H1 (cell line): ENCODE data around the gene TMPRSS2. TPM values are rescaled to one million over a fixed set of nuclear protein-coding genes. Genes with fewer than 3 reads are reported as not detected.

Experiments
- CTCF ChIA-PET: fragments of 300-600 bp; sonication (Branson Sonifier 250); formaldehyde crosslinking; loops from one replicate; lab custom pipeline; 2021; ENCODE audit not compliant: partially characterized antibody; lab: Charles Lee
- POLR2A ChIA-PET: fragments of 300-600 bp; sonication (Branson Sonifier 250); formaldehyde crosslinking; loops from one replicate; lab custom pipeline; 2021; ENCODE audit warnings: inconsistent platforms; ENCODE audit not compliant: partially characterized antibody; lab: Charles Lee
- DNase-seq, 2 experiments: peaks; one replicate each; pipeline versions ENCODE4 v3.0.0 to v3.0.0-alpha.2; 2010 to 2022; ENCODE audit warnings: low spot score in 2 of 2, low read depth in 1 of 2, mixed read lengths in 1 of 2
- FAIRE-seq: peaks from 2 replicates; lab custom pipeline; 2011; peaks lifted over from hg19 to GRCh38; lab: Jason Lieb, UNC
- H2AFZ ChIP-seq: 2 replicates; pipeline ENCODE4 v1.8.1; 2012; ENCODE audit warnings: low read length, inconsistent platforms
- H2AK5ac ChIP-seq: 2 replicates; pipeline ENCODE4 v1.6.1; 2013; ENCODE audit warnings: low read depth, low read length
- H2BK120ac ChIP-seq: replicated peaks from 2 replicates; pipeline ENCODE3; 2013; ENCODE audit warnings: low read depth, low read length, inconsistent platforms
- H2BK12ac ChIP-seq: 2 replicates; pipeline ENCODE4 v1.6.1; 2013; ENCODE audit warnings: low read depth, low read length
- H2BK15ac ChIP-seq: 2 replicates; pipeline ENCODE4 v1.6.1; 2013; ENCODE audit warnings: low read length
- H2BK20ac ChIP-seq: 2 replicates; pipeline ENCODE4 v1.6.1; 2013; ENCODE audit warnings: low read length
- H2BK5ac ChIP-seq: 2 replicates; pipeline ENCODE4 v1.6.1; 2013; ENCODE audit warnings: low read depth, low read length
- H3K14ac ChIP-seq: 2 replicates; pipeline ENCODE4 v1.6.1; 2013; ENCODE audit warnings: inconsistent platforms; ENCODE audit not compliant: insufficient read length
- H3K18ac ChIP-seq: 2 replicates; pipeline ENCODE4 v1.6.1; 2013; ENCODE audit warnings: low read length; ENCODE audit errors: extremely low read depth
- H3K23ac ChIP-seq: 2 replicates; pipeline ENCODE4 v1.6.1; 2013; ENCODE audit warnings: inconsistent platforms; ENCODE audit not compliant: insufficient read length
- H3K23me2 ChIP-seq: 2 replicates; pipeline ENCODE4 v1.6.1; 2013; ENCODE audit warnings: low read depth, low read length
- H3K27ac ChIP-seq: 2 replicates; pipeline ENCODE4 v1.6.1; 2011; ENCODE audit warnings: low read depth, low read length, inconsistent platforms
- H3K27me3 ChIP-seq, 4 experiments: replicated peaks in 1 of 4; 1 replicate in 1 of 4; 2 replicates in 3 of 4; pipeline versions ENCODE4 v1.6.1 to v1.8.1; 2011 to 2013; ENCODE audit warnings: low read length in 3 of 4, mild to moderate bottlenecking in 3 of 4, inconsistent platforms in 2 of 4, mixed read lengths in 2 of 4, moderate library complexity in 1 of 4; ENCODE audit not compliant: control insufficient read depth in 3 of 4, insufficient read depth in 3 of 4; ENCODE audit errors: extremely low read depth in 1 of 4
- H3K36me3 ChIP-seq, 4 experiments: 2 replicates each; pipeline versions ENCODE4 v1.6.1 to v1.8.1; 2011 to 2013; ENCODE audit warnings: mild to moderate bottlenecking in 4 of 4, low read length in 3 of 4, moderate library complexity in 2 of 4, control low read depth in 1 of 4, inconsistent platforms in 1 of 4; ENCODE audit not compliant: insufficient read depth in 4 of 4, control insufficient read depth in 2 of 4
- H3K4ac ChIP-seq: replicated peaks from 2 replicates; pipeline ENCODE3; 2013; ENCODE audit warnings: low read length, low read depth, mixed read lengths, inconsistent platforms; ENCODE audit not compliant: insufficient read length
- H3K4me1 ChIP-seq, 4 experiments: replicated peaks in 1 of 4; 1 replicate in 1 of 4; 2 replicates in 3 of 4; pipeline versions ENCODE4 v1.6.1 to v1.8.1; 2011 to 2013; ENCODE audit warnings: low read length in 3 of 4, inconsistent platforms in 2 of 4, mixed read lengths in 1 of 4; ENCODE audit not compliant: insufficient read depth in 4 of 4, control insufficient read depth in 3 of 4
- H3K4me2 ChIP-seq, 2 experiments: 2 replicates each; pipeline versions ENCODE4 v1.6.1 to v1.8.1; 2011 to 2013; ENCODE audit warnings: low read depth in 2 of 2, low read length in 2 of 2, control low read depth in 1 of 2, inconsistent platforms in 1 of 2, mild to moderate bottlenecking in 1 of 2; ENCODE audit not compliant: insufficient read depth in 1 of 2
- H3K4me3 ChIP-seq, 4 experiments: fragments of 200-600, 300-600 bp in 1 of 4; sonication (generic), shearing (Covaris generic), sonication (Bioruptor Twin) in 1 of 4; 2 replicates each; pipeline versions ENCODE4 v1.5.1 to v1.8.1; 2011 to 2016; ENCODE audit warnings: low read length in 4 of 4, low read depth in 3 of 4, control low read depth in 2 of 4, inconsistent platforms in 2 of 4, mild to moderate bottlenecking in 2 of 4, mixed read lengths in 1 of 4, moderate library complexity in 1 of 4; ENCODE audit not compliant: insufficient read depth in 2 of 4; ENCODE audit errors: extremely low read depth in 1 of 4
- H3K56ac ChIP-seq: replicated peaks from 2 replicates; pipeline ENCODE3; 2013; ENCODE audit warnings: low read depth, mild to moderate bottlenecking, mixed read lengths, low read length, inconsistent platforms; ENCODE audit not compliant: insufficient read length
- H3K79me1 ChIP-seq: 2 replicates; pipeline ENCODE4 v1.6.1; 2013; ENCODE audit warnings: low read depth, low read length, control low read depth
- H3K79me2 ChIP-seq, 2 experiments: 2 replicates each; pipeline versions ENCODE4 v1.6.1 to v1.8.1; 2012 to 2013; ENCODE audit warnings: low read length in 2 of 2, mild to moderate bottlenecking in 2 of 2, inconsistent platforms in 1 of 2; ENCODE audit not compliant: insufficient read depth in 2 of 2, control insufficient read depth in 1 of 2
- H3K9ac ChIP-seq, 4 experiments: replicated peaks in 1 of 4; 1 replicate in 1 of 4; 2 replicates in 3 of 4; pipeline versions ENCODE4 v1.6.1 to v1.8.1; 2011 to 2013; ENCODE audit warnings: low read depth in 3 of 4, low read length in 3 of 4, control low read depth in 2 of 4, mild to moderate bottlenecking in 2 of 4, moderate library complexity in 2 of 4, inconsistent platforms in 1 of 4; ENCODE audit errors: extremely low read depth in 1 of 4
- H3K9me3 ChIP-seq, 2 experiments: 2 replicates each; pipeline versions ENCODE4 v1.6.1 to v1.8.1; 2012 to 2013; ENCODE audit warnings: mild to moderate bottlenecking in 2 of 2, moderate library complexity in 2 of 2, control low read depth in 1 of 2, inconsistent platforms in 1 of 2, low read depth in 1 of 2, low read length in 1 of 2, mixed read lengths in 1 of 2; ENCODE audit not compliant: insufficient read depth in 2 of 2
- H4K20me1 ChIP-seq, 2 experiments: replicated peaks in 1 of 2; 2 replicates each; pipeline versions ENCODE3 to v1.8.1; 2011 to 2013; ENCODE audit warnings: inconsistent platforms in 2 of 2, low read length in 2 of 2, mild to moderate bottlenecking in 1 of 2; ENCODE audit not compliant: insufficient read depth in 2 of 2, control insufficient read depth in 1 of 2
- H4K5ac ChIP-seq: 2 replicates; pipeline ENCODE4 v1.6.1; 2013; ENCODE audit warnings: low read length, low read depth, mixed read lengths, inconsistent platforms; ENCODE audit not compliant: insufficient read length
- H4K8ac ChIP-seq: 2 replicates; pipeline ENCODE4 v1.8.0; 2013; ENCODE audit warnings: mild to moderate bottlenecking, moderate library complexity, low read length, inconsistent platforms; ENCODE audit not compliant: insufficient read depth; ENCODE audit errors: extremely low read depth
- H4K91ac ChIP-seq: replicated peaks from 2 replicates; pipeline ENCODE3; 2013; ENCODE audit warnings: low read length, mixed read lengths, inconsistent platforms; ENCODE audit not compliant: insufficient read length
- CHD2 ChIP-seq: IDR thresholded peaks from 2 replicates; pipeline ENCODE4 v1.6.1; 2012; ENCODE audit warnings: low read length, improper control_type of control experiment
- EZH2 ChIP-seq: fragments of 200-600 bp; sonication (generic); IDR thresholded peaks from 2 replicates; pipeline ENCODE4 v1.7.1; 2012; ENCODE audit warnings: low read depth, mild to moderate bottlenecking, moderate library complexity, low read length, inconsistent platforms; ENCODE audit not compliant: severe bottlenecking
- SP1 ChIP-seq: IDR thresholded peaks from 2 replicates; pipeline ENCODE4 v1.6.1; 2011; ENCODE audit warnings: low read depth, low read length
- SP4 ChIP-seq: IDR thresholded peaks from 2 replicates; pipeline ENCODE4 v1.6.1; 2012; ENCODE audit warnings: low read length, inconsistent platforms
- WGBS, 2 experiments: shearing (Covaris generic) in 1 of 2; methylation state at CpG; one replicate each; pipeline versions ENCODE4 v1.1.6 to v1.1.7; 2013 to 2015; ENCODE audit warnings: low lambda C conversion rate in 2 of 2, mixed read lengths in 2 of 2, inconsistent platforms in 1 of 2, low coverage in 1 of 2, missing lambda C conversion rate in 1 of 2; ENCODE audit not compliant: insufficient replicate concordance in 2 of 2, insufficient coverage in 1 of 2, insufficient read length in 1 of 2; ENCODE audit errors: extremely low coverage in 1 of 2, missing lambda C conversion rate in 1 of 2; 5-methylcytosine and 5-hydroxymethylcytosine counted together
- polyA plus RNA-seq, 7 experiments: library from polyadenylated mRNA; depleted of rRNA in 3 of 7; stranded (reverse) in 5 of 7; unstranded in 2 of 7; fragments of >200 nt in 5 of 7; fragments of 200-250 nt in 2 of 7; gene quantifications; 1 replicate in 5 of 7; 2 replicates in 1 of 7; 4 replicates in 1 of 7; pipeline versions ENCODE4 v1.2.1 to v1.2.3, GENCODE V29; 2011 to 2013; ENCODE audit warnings: missing spikeins in 2 of 7, mixed read lengths in 2 of 7
- total RNA-seq: library from RNA; stranded (reverse); fragmentation: NEBNext Ultra II Directional; extraction: Animal tissue kit (Norgen Biotek cat#: 25700); gene quantifications from 2 replicates; pipeline ENCODE4 v1.2.1, GENCODE V29; 2021

The TMPRSS2 gene
- total and polyA plus RNA-seq, 2 of the 8 experiments (the other 6 are each of a cell fraction or from before 2014, with no cell fraction given) = 9.2 to 11.0 TPM

- Histone ChIP-seq H2AFZ (no peak overlapping the region), H3K56ac (no peak overlapping the region), H3K27ac (no peak overlapping the region), H2BK5ac (no peak overlapping the region), H3K23ac (no peak overlapping the region), H3K9ac (no peak overlapping the region), H3K36me3 (peaks cover 0 to 8% (median 0%) of the 10 kb centered on the region in 4 experiments; a peak in 3 of 8 replicates), H3K4me2 (no peak overlapping the region), H3K79me1 (no peaks in the 10 kb centered on the region), H2BK12ac (no peak overlapping the region), H3K27me3 (no peaks in the 10 kb centered on the region), H4K8ac (no peak overlapping the region), H3K18ac (no peak overlapping the region), H2BK120ac (no peak overlapping the region), H3K9me3 (no peaks in the 10 kb centered on the region), H2AK5ac (no peak overlapping the region), H3K4ac (no peak overlapping the region), H4K20me1 (no peaks in the 10 kb centered on the region), H3K4me1 (peaks cover 9 to 19% (median 13%) of the 10 kb centered on the region in 4 experiments), H3K4me3 (no peak overlapping the region), H4K91ac (no peak overlapping the region), H4K5ac (no peak overlapping the region), H3K23me2 (peaks cover 1% of the 10 kb centered on the region; the same call in 1 of the 2 replicates), H2BK20ac (no peak overlapping the region), H3K14ac (no peak overlapping the region), H3K79me2 (no peaks in the 10 kb centered on the region), H2BK15ac (no peak overlapping the region)
- 86% methylated on average over 10 of the region's 12 CpGs; no CpG with 5 or more reads in 1 of the 2 experiments for WGBS, 2 experiments
- DNase-seq (no peak), FAIRE-seq (no peak)
- CTCF ChIA-PET = interaction anchor here (0.7 to 0.9 kb wide), 3 partner anchors 57 to 200 kb away, joined by 3 to 4 read pairs (median 3); no protein-coding TSS in a partner anchor
- POLR2A ChIA-PET = interaction anchor here (1.1 kb wide), 1 partner anchor 9 kb away, joined by 3 read pairs; no protein-coding TSS in a partner anchor
- TF ChIP-seq EZH2 = no peak
- no peak for TF ChIP-seq SP4
- TF ChIP-seq SP1 = no peak
- no peak for TF ChIP-seq CHD2
Measured at GRCh38 chr21:41483415-41483814, 24.5 kb downstream of the TMPRSS2 start.
